OCI-LY3 (cell line): Measurements from ENCODE around the gene HPF1.

Experiments used
- H2AFZ ChIP-seq: fragments of 200-600, 300-600 bp; shearing (Covaris generic); 2 replicates; pipeline ENCODE4 v1.6.0; 2014; ENCODE audit warnings: antibody characterized with exemption, low read depth, low read length
- H3K27ac ChIP-seq: fragments of 200-600, 300-600 bp; sonication (generic); 2 replicates; pipeline ENCODE4 v1.5.1; 2014; ENCODE audit warnings: mild to moderate bottlenecking, low read length, moderate library complexity, mixed read lengths
- H3K27me3 ChIP-seq: fragments of 200-600, 300-600 bp; sonication (generic); 2 replicates; pipeline ENCODE4 v1.6.1; 2014; ENCODE audit warnings: low read depth, low read length, mixed read lengths
- H3K36me3 ChIP-seq: fragments of 200-600, 300-600 bp; sonication (generic); replicated peaks from 2 replicates; pipeline ENCODE3; 2014; ENCODE audit warnings: low read depth, low read length, mixed read lengths
- H3K4me1 ChIP-seq: fragments of 300-600, 200-600 bp; sonication (generic); 2 replicates; pipeline ENCODE4 v1.6.1; 2014; ENCODE audit warnings: low read length, mixed read lengths
- H3K4me2 ChIP-seq: fragments of 200-600, 300-600 bp; sonication (generic); 2 replicates; pipeline ENCODE4 v1.6.1; 2014; ENCODE audit warnings: low read length, mixed read lengths
- H3K4me3 ChIP-seq: fragments of 300-600, 200-600 bp; sonication (generic); 2 replicates; pipeline ENCODE4 v1.5.1; 2014; ENCODE audit warnings: antibody characterized with exemption, mild to moderate bottlenecking, low read length, moderate library complexity
- H3K79me2 ChIP-seq: fragments of 300-600, 200-600 bp; shearing (Covaris generic); 2 replicates; pipeline ENCODE4 v1.6.1; 2014; ENCODE audit warnings: mild to moderate bottlenecking, low read length, mixed read lengths
- H3K9ac ChIP-seq: fragments of 300-600, 200-600 bp; shearing (Covaris generic); 2 replicates; pipeline ENCODE4 v1.6.0; 2014; ENCODE audit warnings: mild to moderate bottlenecking, low read length, moderate library complexity
- H3K9me3 ChIP-seq: fragments of 200-600, 300-600 bp; shearing (Covaris generic); 2 replicates; pipeline ENCODE4 v1.6.1; 2014; ENCODE audit warnings: low read length, mixed read lengths; ENCODE audit not compliant: insufficient read depth
- H4K20me1 ChIP-seq: fragments of 200-600, 300-600 bp; sonication (generic); 2 replicates; pipeline ENCODE4 v1.6.1; 2016; ENCODE audit warnings: low read length, mixed read lengths; ENCODE audit not compliant: insufficient read depth
- CTCF ChIP-seq: fragments of 200-600, 300-600 bp; sonication (generic); IDR thresholded peaks from 2 replicates; pipeline ENCODE4 v1.5.1; 2014; ENCODE audit warnings: antibody characterized with exemption, low read length, low read depth
- EZH2phosphoT487 ChIP-seq: fragments of 200-600 bp; shearing (Covaris generic); IDR thresholded peaks from 2 replicates; pipeline ENCODE4 v1.6.1; 2018; ENCODE audit warnings: antibody characterized with exemption, mixed run types, low read depth

Gene HPF1

DNA sequence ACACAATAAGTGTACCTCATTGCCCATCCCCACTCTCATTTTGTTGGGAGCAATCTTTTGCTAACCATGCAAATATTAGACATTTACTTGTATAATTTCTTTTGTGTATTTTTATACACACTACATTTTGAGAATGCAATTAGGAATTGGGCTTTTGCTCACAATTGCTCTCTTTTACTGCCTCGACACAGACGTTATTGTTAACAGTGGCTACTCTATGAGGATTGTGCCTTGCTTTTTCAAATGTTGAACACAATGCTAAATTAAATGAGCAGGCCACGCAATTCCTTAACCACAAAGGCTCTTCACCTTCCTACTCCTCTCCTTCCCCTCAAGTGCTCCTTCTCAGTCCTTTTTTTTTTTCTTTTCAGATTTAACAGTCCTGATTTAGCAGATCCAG is 42.8 kb upstream of the HPF1 start:
- TF ChIP-seq CTCF (no peak), EZH2phosphoT487 (no peak)
- Histone ChIP-seq H4K20me1 (no peaks in the 10 kb centered on the region), H3K4me1 (no peaks in the 10 kb centered on the region), H3K27me3 (no peaks in the 10 kb centered on the region), H2AFZ (no peak overlapping the region), H3K79me2 (no peaks in the 10 kb centered on the region), H3K4me2 (no peak overlapping the region), H3K9ac (no peak overlapping the region), H3K27ac (no peak overlapping the region), H3K36me3 (no peaks in the 10 kb centered on the region), H3K4me3 (no peak overlapping the region), H3K9me3 (no peaks in the 10 kb centered on the region)

DNA sequence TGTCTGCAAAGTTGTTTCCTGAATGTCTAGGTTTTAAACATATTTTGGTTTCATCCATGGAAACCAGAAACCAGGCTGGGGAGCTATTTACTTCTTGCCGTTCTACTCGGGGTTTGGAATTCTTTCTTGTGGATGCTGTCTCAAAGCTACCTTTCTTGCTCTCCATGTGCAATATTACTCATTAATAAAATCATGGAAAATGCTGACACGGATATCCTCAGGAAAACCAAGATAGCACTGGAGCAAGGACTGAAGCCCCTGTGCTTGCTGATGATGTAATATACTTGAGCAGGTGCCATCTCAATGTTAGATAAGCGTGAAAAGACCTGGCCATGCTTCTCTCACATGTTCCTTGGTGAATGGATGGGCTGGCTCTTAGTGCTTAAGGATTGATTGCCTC is 41.5 kb upstream of the HPF1 start:
- Histone ChIP-seq H3K36me3 (no peaks in the 10 kb centered on the region), H3K79me2 (no peaks in the 10 kb centered on the region), H3K9me3 (no peaks in the 10 kb centered on the region), H3K27me3 (no peaks in the 10 kb centered on the region), H2AFZ (no peak overlapping the region), H4K20me1 (no peaks in the 10 kb centered on the region), H3K9ac (no peak overlapping the region), H3K27ac (no peak overlapping the region), H3K4me2 (no peak overlapping the region), H3K4me3 (no peak overlapping the region), H3K4me1 (no peaks in the 10 kb centered on the region)
- no peak for TF ChIP-seq EZH2phosphoT487
- TF ChIP-seq CTCF = no peak

DNA sequence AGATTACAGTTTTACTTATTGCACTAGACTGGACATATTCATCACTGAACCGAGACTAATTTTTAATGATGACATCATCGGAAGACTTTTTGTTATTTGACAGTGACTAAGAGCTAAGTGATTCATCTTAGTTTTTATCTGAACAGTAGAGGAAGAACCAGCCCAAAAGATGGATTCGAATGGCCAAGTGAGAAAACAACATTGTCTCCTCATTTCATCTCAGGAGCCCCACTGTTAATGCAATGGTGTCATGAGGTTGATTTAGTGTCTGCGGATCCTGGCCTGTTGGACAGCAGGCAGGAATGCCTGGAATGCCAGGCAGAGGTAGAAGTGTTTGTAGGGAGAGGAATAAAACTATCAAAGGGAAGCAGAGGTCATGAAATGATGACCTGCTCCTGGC is 37.8 kb upstream of the HPF1 start:
- Histone ChIP-seq H3K27me3 (no peaks in the 10 kb centered on the region), H3K4me3 (no peak overlapping the region), H3K27ac (no peak overlapping the region), H3K4me2 (no peak overlapping the region), H2AFZ (no peak overlapping the region), H3K36me3 (no peaks in the 10 kb centered on the region), H3K9ac (no peak overlapping the region), H4K20me1 (no peaks in the 10 kb centered on the region), H3K4me1 (no peaks in the 10 kb centered on the region), H3K9me3 (no peaks in the 10 kb centered on the region), H3K79me2 (no peaks in the 10 kb centered on the region)
- TF ChIP-seq CTCF (no peak), EZH2phosphoT487 (no peak)

- Histone ChIP-seq H3K9me3 (no peaks in the 10 kb centered on the region), H3K4me1 (no peaks in the 10 kb centered on the region), H4K20me1 (no peaks in the 10 kb centered on the region), H3K27ac (no peak overlapping the region), H2AFZ (no peak overlapping the region), H3K4me2 (no peak overlapping the region), H3K27me3 (0 out of 2 replicates have a peak, but pooled peaks cover 4% of the 10 kb centered on the region), H3K79me2 (no peaks in the 10 kb centered on the region), H3K9ac (no peak overlapping the region), H3K36me3 (no peaks in the 10 kb centered on the region), H3K4me3 (no peak overlapping the region)
- TF ChIP-seq CTCF (peak; percentile 17; the same call in 1 of the 2 replicates), EZH2phosphoT487 (no peak)
Observed at GRCh38 chr4:169791527-169792156, 33.9 kb upstream of the HPF1 start.
